T-cell (primary cell): ENCODE measurements around the gene KHNYN. TPM values are rescaled to one million over a fixed set of nuclear protein-coding genes. Genes with fewer than 3 reads are reported as not detected.
"Not testable (repeated sequence)": the region's sequence is repeated elsewhere in the genome, so short reads cannot be mapped to it uniquely, and the experiment has no call there.

Experiments
- ATAC-seq, 4 experiments: fragments of 200-7000 bp in 3 of 4; fragments of 150-1000 bp in 1 of 4; cut with Tn5 transposase; replicated peaks in 1 of 4; 1 replicate in 3 of 4; 2 replicates in 1 of 4; pipeline ENCODE4 v1.10.0; 2021; ENCODE audit warnings: moderate library complexity in 3 of 4, mild to moderate bottlenecking in 2 of 4, moderate number of reproducible peaks in 1 of 4
- CTCF ChIA-PET, 2 donors: fragments of 300-600 bp; sonication (Branson Sonifier 250); formaldehyde crosslinking; loops; one replicate each; lab custom pipeline; 2022; ENCODE audit warnings: antibody characterized with exemption in 2 of 2; lab: Charles Lee
- POLR2A ChIA-PET, 2 donors: fragments of 300-600 bp; sonication (Branson Sonifier 250); formaldehyde crosslinking; loops; one replicate each; lab custom pipeline; 2022; ENCODE audit warnings: antibody characterized with exemption in 2 of 2; lab: Charles Lee
- DNase-seq, 35 experiments: peaks; one replicate each; pipeline versions ENCODE4 v3.0.0 to v3.0.0-alpha.2; 2013 to 2023
- H3K27ac ChIP-seq: one replicate; pipeline ENCODE4 v1.5.1; 2013; ENCODE audit warnings: low read length
- H3K27me3 ChIP-seq, 2 experiments: replicated peaks in 1 of 2; 1 replicate in 1 of 2; 2 replicates in 1 of 2; pipeline versions ENCODE4 v1.6.1 to v1.7.0; 2013; ENCODE audit warnings: low read length in 1 of 2, mixed read lengths in 1 of 2; ENCODE audit not compliant: control insufficient read depth in 2 of 2, insufficient read depth in 2 of 2; ENCODE audit errors: extremely low read depth in 1 of 2
- H3K36me3 ChIP-seq, 2 donors: 1 replicate in 1 of 2; 2 replicates in 1 of 2; pipeline versions ENCODE4 v1.6.1 to v1.7.0; 2013; ENCODE audit warnings: low read length in 1 of 2; ENCODE audit not compliant: control insufficient read depth in 2 of 2, insufficient read depth in 1 of 2; ENCODE audit errors: extremely low read depth in 1 of 2
- H3K4me1 ChIP-seq, 2 experiments: 1 replicate in 1 of 2; 2 replicates in 1 of 2; pipeline versions ENCODE4 v1.6.1 to v1.7.0; 2013; ENCODE audit warnings: low read length in 2 of 2, mixed read lengths in 1 of 2; ENCODE audit not compliant: insufficient read depth in 2 of 2, control insufficient read depth in 1 of 2; ENCODE audit errors: extremely low read depth in 1 of 2
- H3K4me3 ChIP-seq, 2 donors: 1 replicate in 1 of 2; 2 replicates in 1 of 2; pipeline versions ENCODE4 v1.5.1 to v1.7.0; 2013; ENCODE audit warnings: mild to moderate bottlenecking in 2 of 2, low read length in 1 of 2, moderate library complexity in 1 of 2; ENCODE audit not compliant: control insufficient read depth in 1 of 2; ENCODE audit errors: extremely low read depth in 1 of 2
- H3K9me3 ChIP-seq: 2 replicates; pipeline ENCODE4 v1.7.0; 2013
- H3K27ac Mint-ChIP-seq, 2 donors: one replicate each; pipeline ENCODE4 v1.8.0; 2020 to 2021; ENCODE audit warnings: mild to moderate bottlenecking in 2 of 2, mixed read lengths in 2 of 2
- H3K27me3 Mint-ChIP-seq, 2 donors: one replicate each; pipeline ENCODE4 v1.8.0; 2021 to 2022; ENCODE audit warnings: mixed read lengths in 2 of 2
- H3K36me3 Mint-ChIP-seq: one replicate; pipeline ENCODE4 v1.8.0; 2021; ENCODE audit warnings: mixed read lengths
- H3K4me1 Mint-ChIP-seq, 3 donors: one replicate each; pipeline ENCODE4 v1.8.0; 2020 to 2022; ENCODE audit warnings: mixed read lengths in 3 of 3, mild to moderate bottlenecking in 1 of 3
- H3K4me3 Mint-ChIP-seq, 3 donors: one replicate each; pipeline ENCODE4 v1.8.0; 2020 to 2022; ENCODE audit warnings: mild to moderate bottlenecking in 3 of 3, mixed read lengths in 3 of 3, moderate library complexity in 3 of 3
- H3K9me3 Mint-ChIP-seq, 3 donors: one replicate each; pipeline ENCODE4 v1.8.0; 2020 to 2022; ENCODE audit warnings: mixed read lengths in 3 of 3
- WGBS: methylation state at CpG from one replicate; pipeline ENCODE4 v1.1.5; 2013; ENCODE audit warnings: missing lambda C conversion rate; ENCODE audit not compliant: insufficient coverage; 5-methylcytosine and 5-hydroxymethylcytosine counted together
- total RNA-seq, 35 experiments: library from RNA in 6 of 35; stranded (reverse) in 6 of 35; fragments of 120-200 nt in 1 of 35; gene quantifications; one replicate each; pipeline versions ENCODE4 v1.2.1 to v1.2.4 and lab custom pipeline; 2013 to 2026

The KHNYN gene
- total RNA-seq, 5 donors from 2014 or later (not counting 1 experiment from before 2014, with no cell fraction given), result 126 to 166 (median 146) TPM

- Mint-ChIP-seq H3K4me3 (peak overlapping the region in 2 of 3 donors; percentile 61 to 66), H3K27ac (peak overlapping the region; percentile 44 to 59), H3K9me3 (no peaks in the 10 kb centered on the region), H3K36me3 (no peaks in the 10 kb centered on the region), H3K4me1 (peaks cover 20 to 30% (median 24%) of the 10 kb centered on the region in 3 donors), H3K27me3 (no peaks in the 10 kb centered on the region)
- ChIA-PET CTCF (no interaction called here), POLR2A (no interaction called here)
- Histone ChIP-seq H3K4me3 (peak overlapping the region in 1 of 2 donors; percentile 1), H3K4me1 (peaks cover 16 to 21% of the 10 kb centered on the region in 2 experiments), H3K27me3 (peaks cover 0 to 3% of the 10 kb centered on the region in 2 experiments), H3K9me3 (no peaks in the 10 kb centered on the region), H3K36me3 (no peaks in the 10 kb centered on the region), H3K27ac (no peak overlapping the region)
- 60% methylated on average over 17 of the region's 23 CpGs for WGBS
- DNase-seq (peak in 26 of 35 experiments; percentile 7 to 49 (median 24)), ATAC-seq (peak in 3 of 4 experiments; percentile 58 to 70 (median 61))
Measured at GRCh38 chr14:24481622-24482324, 52.0 kb downstream of the KHNYN start.

GRCh38 chr14:24482699-24483303 is 53.0 kb downstream of the KHNYN start:
- ATAC-seq, H3K9me3 ChIP-seq, H3K36me3 Mint-ChIP-seq, CTCF ChIA-PET, H3K27ac Mint-ChIP-seq, H3K4me3 Mint-ChIP-seq, H3K36me3 ChIP-seq, H3K4me3 ChIP-seq, H3K9me3 Mint-ChIP-seq, H3K27me3 Mint-ChIP-seq, POLR2A ChIA-PET, H3K27ac ChIP-seq, H3K27me3 ChIP-seq, DNase-seq: not testable (repeated sequence)
- H3K4me1 ChIP-seq, result peaks cover 16 to 21% of the 10 kb centered on the region in 2 experiments
- WGBS, result no CpG with 5 or more reads among the region's 2 CpGs
- H3K4me1 Mint-ChIP-seq, result peaks cover 20 to 30% (median 24%) of the 10 kb centered on the region in 3 donors

- ChIA-PET CTCF (interaction anchor here in 1 of 2 donors (0.7 to 1.0 kb wide), 3 partner anchors 150 to 197 kb away, joined by 3 to 4 read pairs (median 3); partner anchors contain the start of gene GZMB), POLR2A (no interaction called here)
- H3K4me1 Mint-ChIP-seq, result peaks cover 20 to 30% (median 24%) of the 10 kb centered on the region in 3 donors
- H3K4me3 Mint-ChIP-seq, result peak overlapping the region in 1 of 3 donors; percentile 52
- no peak overlapping the region for H3K4me3 ChIP-seq
- WGBS, result 60% methylated on average over 1 of the region's 4 CpGs
- ATAC-seq (peak; percentile 70 to 89 (median 76)), DNase-seq (peak in 1 of 35 experiments; percentile 40)
- peaks cover 16 to 21% of the 10 kb centered on the region in 2 experiments for H3K4me1 ChIP-seq
- no peaks in the 10 kb centered on the region for H3K9me3 ChIP-seq
- peak overlapping the region; percentile 75 to 77 for H3K27ac Mint-ChIP-seq
- no peak overlapping the region for H3K27ac ChIP-seq
- no peaks in the 10 kb centered on the region for H3K36me3 Mint-ChIP-seq
- H3K27me3 ChIP-seq, result peaks cover 0 to 3% of the 10 kb centered on the region in 2 experiments
- H3K36me3 ChIP-seq, result no peaks in the 10 kb centered on the region
- H3K9me3 Mint-ChIP-seq, result no peaks in the 10 kb centered on the region
- H3K27me3 Mint-ChIP-seq, result no peaks in the 10 kb centered on the region
Measured at GRCh38 chr14:24483604-24484252, 54.0 kb downstream of the KHNYN start.

Other genes with a start within 250 kb of the KHNYN start
- gene IPO4, start 241.1 kb upstream of the KHNYN start, total RNA-seq, result 10 to 100 TPM; 34.4 to 53.4 (median 39.6) TPM
- gene TM9SF1, start 234.5 kb upstream of the KHNYN start, total RNA-seq, result 10 to 100 TPM; 19.0 to 29.5 (median 21.8) TPM
- 1 to 10 TPM in 2 of 5 donors, under 1 TPM in 3; 0.35 to 1.4 (median 0.44) TPM for gene TSSK4, start 224.3 kb upstream of the KHNYN start, total RNA-seq
- 10 to 100 TPM; 81.9 to 99.6 (median 92.8) TPM for gene CHMP4A, start 216.5 kb upstream of the KHNYN start, total RNA-seq
- 10 to 100 TPM in 3 of 5 donors, 1 to 10 TPM in 2; 7.2 to 17.5 (median 12.1) TPM for gene MDP1, start 213.9 kb upstream of the KHNYN start, total RNA-seq
- gene NEDD8, start 197.6 kb upstream of the KHNYN start, total RNA-seq, result 100 to 1,000 TPM in 4 of 5 donors, 10 to 100 TPM in 1; 92.1 to 107 (median 101) TPM
- gene GMPR2, start 197.0 kb upstream of the KHNYN start, total RNA-seq, result 10 to 100 TPM; 53.8 to 81.2 (median 64.0) TPM
- gene TINF2, start 187.3 kb upstream of the KHNYN start, total RNA-seq, result 100 to 1,000 TPM; 119 to 160 (median 139) TPM
- 10 to 100 TPM in 2 of 5 donors, 1 to 10 TPM in 3; 4.9 to 13.5 (median 9.4) TPM for gene TGM1, start 166.8 kb upstream of the KHNYN start, total RNA-seq
- gene RABGGTA, start 158.4 kb upstream of the KHNYN start, total RNA-seq, result 10 to 100 TPM; 49.3 to 66.5 (median 62.4) TPM
- gene DHRS1, start 130.2 kb upstream of the KHNYN start, total RNA-seq, result 10 to 100 TPM; 34.2 to 47.6 (median 39.1) TPM
- 10 to 100 TPM; 29.7 to 33.2 (median 30.8) TPM for gene NOP9, start 130.1 kb upstream of the KHNYN start, total RNA-seq
- gene CIDEB, start 122.0 kb upstream of the KHNYN start, total RNA-seq, result 10 to 100 TPM; 13.0 to 22.8 (median 20.8) TPM
- 10 to 100 TPM; 18.6 to 25.2 (median 20.3) TPM for gene LTB4R2, start 119.8 kb upstream of the KHNYN start, total RNA-seq
- 10 to 100 TPM; 17.0 to 29.0 (median 18.0) TPM for gene LTB4R, start 118.5 kb upstream of the KHNYN start, total RNA-seq
- 10 to 100 TPM in 1 of 5 donors, 1 to 10 TPM in 4; 7.8 to 10.4 (median 8.5) TPM for gene ADCY4, start 94.9 kb upstream of the KHNYN start, total RNA-seq
- 10 to 100 TPM; 26.2 to 68.3 (median 59.2) TPM for gene RIPK3, start 90.0 kb upstream of the KHNYN start, total RNA-seq
- gene NFATC4, start 61.8 kb upstream of the KHNYN start, total RNA-seq, result under 1 TPM in 4 of 5 donors, not detected in 1; 0.16 to 0.82 (median 0.39) TPM
- under 1 TPM; 0.28 to 0.95 (median 0.61) TPM for gene NYNRIN, start 31.0 kb upstream of the KHNYN start, total RNA-seq
- 10 to 100 TPM in 1 of 5 donors, 1 to 10 TPM in 4; 3.9 to 13.5 (median 5.0) TPM for gene CBLN3, start 286 bp upstream of the KHNYN start, total RNA-seq
- gene SDR39U1, start 12.8 kb downstream of the KHNYN start, total RNA-seq, result 100 to 1,000 TPM in 3 of 5 donors, 10 to 100 TPM in 2; 79.6 to 154 (median 109) TPM
- not detected for gene CMA1, start 78.3 kb downstream of the KHNYN start, total RNA-seq
- gene CTSG, start 146.3 kb downstream of the KHNYN start, total RNA-seq, result not detected
- 100 to 1,000 TPM in 1 of 5 donors, 10 to 100 TPM in 3, 1 to 10 TPM in 1; 4.0 to 148 (median 21.3) TPM for gene GZMH, start 179.7 kb downstream of the KHNYN start, total RNA-seq
- 10 to 100 TPM in 3 of 5 donors, 1 to 10 TPM in 2; 3.5 to 66.2 (median 12.6) TPM for gene GZMB, start 204.2 kb downstream of the KHNYN start, total RNA-seq